ENCODE results near the gene HECW1.

Gene HECW1

GRCh38 chr7:43486634-43487033 lies 374.2 kb downstream of the HECW1 start:
- TF ChIP-seq POLR2A (IDR thresholded peaks at IDR 0.05; ENCODE audit: low read depth, low read length), result no peak
- FAIRE-seq (no peak), DNase-seq (ENCODE audit: insufficient read length, low spot score) (no peak)

GRCh38 chr7:43487731-43488073 lies 375.3 kb downstream of the HECW1 start:
- no peak for FAIRE-seq
- DNase-seq (ENCODE audit: insufficient read length, low spot score), result no peak
- no peak for TF ChIP-seq POLR2A (IDR thresholded peaks at IDR 0.05; ENCODE audit: low read depth, low read length)

- no peak for FAIRE-seq
- DNase-seq (ENCODE audit: insufficient read length, low spot score), result no peak
- TF ChIP-seq POLR2A (IDR thresholded peaks at IDR 0.05; ENCODE audit: low read depth, low read length), result no peak
Observed at GRCh38 chr7:43489257-43489656, 376.8 kb downstream of the HECW1 start.

GRCh38 chr7:43490016-43490415 lies 377.6 kb downstream of the HECW1 start:
- TF ChIP-seq POLR2A (IDR thresholded peaks at IDR 0.05; ENCODE audit: low read depth, low read length), result no peak
- FAIRE-seq (no peak), DNase-seq (ENCODE audit: insufficient read length, low spot score) (no peak)

GRCh38 chr7:43491123-43491522 lies 378.7 kb downstream of the HECW1 start:
- no peak for TF ChIP-seq POLR2A (IDR thresholded peaks at IDR 0.05; ENCODE audit: low read depth, low read length)
- DNase-seq (ENCODE audit: insufficient read length, low spot score) (no peak), FAIRE-seq (no peak)

GRCh38 chr7:43491984-43492383 lies 379.5 kb downstream of the HECW1 start:
- FAIRE-seq, result peak; percentile 89
- DNase-seq (ENCODE audit: insufficient read length, low spot score), result peak; percentile 77
- TF ChIP-seq POLR2A (IDR thresholded peaks at IDR 0.05; ENCODE audit: low read depth, low read length), result no peak

- no peak for FAIRE-seq
- no peak for DNase-seq (ENCODE audit: insufficient read length, low spot score)
- no peak for TF ChIP-seq POLR2A (IDR thresholded peaks at IDR 0.05; ENCODE audit: low read depth, low read length)
Observed at GRCh38 chr7:43492896-43493295, 380.4 kb downstream of the HECW1 start.

GRCh38 chr7:43495572-43495971 lies 383.1 kb downstream of the HECW1 start:
- FAIRE-seq (no peak), DNase-seq (ENCODE audit: insufficient read length, low spot score) (no peak)
- no peak for TF ChIP-seq POLR2A (IDR thresholded peaks at IDR 0.05; ENCODE audit: low read depth, low read length)

- no peak for FAIRE-seq
- no peak for TF ChIP-seq POLR2A (IDR thresholded peaks at IDR 0.05; ENCODE audit: low read depth, low read length)
- DNase-seq (ENCODE audit: insufficient read length, low spot score), result no peak
Observed at GRCh38 chr7:43496596-43496995, 384.1 kb downstream of the HECW1 start.

GRCh38 chr7:43501870-43502269 lies 389.4 kb downstream of the HECW1 start:
- no peak for FAIRE-seq
- TF ChIP-seq POLR2A (IDR thresholded peaks at IDR 0.05; ENCODE audit: low read depth, low read length), result no peak

GRCh38 chr7:43502941-43503340 lies 390.5 kb downstream of the HECW1 start:
- DNase-seq (ENCODE audit: insufficient read length, low spot score) (no peak), FAIRE-seq (no peak)
- TF ChIP-seq POLR2A (IDR thresholded peaks at IDR 0.05; ENCODE audit: low read depth, low read length), result no peak

More at GRCh38 chr7:43501870-43502269, 389.4 kb downstream of the HECW1 start:
- DNase-seq (ENCODE audit: insufficient read length, low spot score), result no peak

GRCh38 chr7:43505412-43505811 lies 393.0 kb downstream of the HECW1 start:
- DNase-seq (ENCODE audit: insufficient read length, low spot score), result no peak
- FAIRE-seq, result no peak
- no peak for TF ChIP-seq POLR2A (IDR thresholded peaks at IDR 0.05; ENCODE audit: low read depth, low read length)

- FAIRE-seq (no peak), DNase-seq (ENCODE audit: insufficient read length, low spot score) (no peak)
- TF ChIP-seq POLR2A (IDR thresholded peaks at IDR 0.05; ENCODE audit: low read depth, low read length), result no peak
Observed at GRCh38 chr7:43506460-43506859, 394.0 kb downstream of the HECW1 start.

GRCh38 chr7:43508461-43508860 lies 396.0 kb downstream of the HECW1 start:
- no peak for TF ChIP-seq POLR2A (IDR thresholded peaks at IDR 0.05; ENCODE audit: low read depth, low read length)
- FAIRE-seq (no peak), DNase-seq (ENCODE audit: insufficient read length, low spot score) (no peak)

- no peak for FAIRE-seq
- no peak for DNase-seq (ENCODE audit: insufficient read length, low spot score)
- no peak for TF ChIP-seq POLR2A (IDR thresholded peaks at IDR 0.05; ENCODE audit: low read depth, low read length)
Observed at GRCh38 chr7:43509906-43510305, 397.5 kb downstream of the HECW1 start.

GRCh38 chr7:43511029-43511428 lies 398.6 kb downstream of the HECW1 start:
- no peak for TF ChIP-seq POLR2A (IDR thresholded peaks at IDR 0.05; ENCODE audit: low read depth, low read length)
- FAIRE-seq, result no peak
- no peak for DNase-seq (ENCODE audit: insufficient read length, low spot score)

Measured in H54 (cell line).